ENCODE data around the gene HSD17B10.

- no peak for TF ChIP-seq POLR2A (IDR thresholded peaks at IDR 0.05; ENCODE audit: low read length)
- no peak for TF ChIP-seq GATA1 (IDR thresholded peaks at IDR 0.05; ENCODE audit: low read depth, low read length)
These were observed 47.8 kb upstream of the HSD17B10 start for GRCh38 chrX:53481816-53482465.

Measured in erythroblast (primary cell).